Measurements from ENCODE around the gene RANBP10.

RANBP10 gene

GRCh38 chr16:67675999-67676398 lies 130.4 kb downstream of the RANBP10 start:
- no peak for DNase-seq (ENCODE audit: low spot score)

GRCh38 chr16:67675579-67675935 lies 130.8 kb downstream of the RANBP10 start:
- no peak for DNase-seq (ENCODE audit: low spot score)

GRCh38 chr16:67674851-67675578 lies 131.3 kb downstream of the RANBP10 start:
- no peak for DNase-seq (ENCODE audit: low spot score)

- no peak for DNase-seq (ENCODE audit: low spot score)
Observed at GRCh38 chr16:67673712-67674580, 132.4 kb downstream of the RANBP10 start.

Measured in HuH-7.5 (cell line).